HG02759 (cell line): Measurements from ENCODE around the gene LRRC30.

Experiments
- ATAC-seq: cut with Tn5 transposase; IDR thresholded peaks from one replicate; pipeline ENCODE4 v1.9.1; 2021; ENCODE audit warnings: mild to moderate bottlenecking, moderate library complexity; ENCODE audit not compliant: unreplicated experiment

Gene LRRC30

GRCh38 chr18:7236933-7237332 is 6.0 kb downstream of the LRRC30 start:
- ATAC-seq = no peak

GRCh38 chr18:7237673-7238272 is 6.9 kb downstream of the LRRC30 start:
- no peak for ATAC-seq

- no peak for ATAC-seq
Measured at GRCh38 chr18:7242926-7243325, 12.0 kb downstream of the LRRC30 start.

- ATAC-seq = no peak
Measured at GRCh38 chr18:7248877-7249276, 18.0 kb downstream of the LRRC30 start.

GRCh38 chr18:7254163-7254562 is 23.3 kb downstream of the LRRC30 start:
- no peak for ATAC-seq

GRCh38 chr18:7255054-7255453 is 24.2 kb downstream of the LRRC30 start:
- no peak for ATAC-seq

- ATAC-seq = no peak
Measured at GRCh38 chr18:7255643-7256042, 24.8 kb downstream of the LRRC30 start.

GRCh38 chr18:7256618-7257425 is 25.9 kb downstream of the LRRC30 start:
- ATAC-seq = no peak

GRCh38 chr18:7257426-7257740 is 26.5 kb downstream of the LRRC30 start:
- no peak for ATAC-seq

GRCh38 chr18:7259475-7259874 is 28.6 kb downstream of the LRRC30 start:
- ATAC-seq = no peak

- no peak for ATAC-seq
Measured at GRCh38 chr18:7261199-7261598, 30.3 kb downstream of the LRRC30 start.

GRCh38 chr18:7267973-7268372 is 37.1 kb downstream of the LRRC30 start:
- ATAC-seq = no peak

- no peak for ATAC-seq
Measured at GRCh38 chr18:7269942-7270341, 39.1 kb downstream of the LRRC30 start.

GRCh38 chr18:7272311-7273049 is 41.6 kb downstream of the LRRC30 start:
- ATAC-seq = no peak

GRCh38 chr18:7273301-7273921 is 42.5 kb downstream of the LRRC30 start:
- ATAC-seq = no peak

GRCh38 chr18:7281579-7281978 is 50.7 kb downstream of the LRRC30 start:
- no peak for ATAC-seq
